ENCODE measurements around the gene PPP5C.

The PPP5C gene

GRCh38 chr19:46381756-46382345, 35.0 kb downstream of the PPP5C start:
- peak overlapping the region; percentile 33 for H3K27ac ChIP-seq
- TF ChIP-seq, protein P1, sequence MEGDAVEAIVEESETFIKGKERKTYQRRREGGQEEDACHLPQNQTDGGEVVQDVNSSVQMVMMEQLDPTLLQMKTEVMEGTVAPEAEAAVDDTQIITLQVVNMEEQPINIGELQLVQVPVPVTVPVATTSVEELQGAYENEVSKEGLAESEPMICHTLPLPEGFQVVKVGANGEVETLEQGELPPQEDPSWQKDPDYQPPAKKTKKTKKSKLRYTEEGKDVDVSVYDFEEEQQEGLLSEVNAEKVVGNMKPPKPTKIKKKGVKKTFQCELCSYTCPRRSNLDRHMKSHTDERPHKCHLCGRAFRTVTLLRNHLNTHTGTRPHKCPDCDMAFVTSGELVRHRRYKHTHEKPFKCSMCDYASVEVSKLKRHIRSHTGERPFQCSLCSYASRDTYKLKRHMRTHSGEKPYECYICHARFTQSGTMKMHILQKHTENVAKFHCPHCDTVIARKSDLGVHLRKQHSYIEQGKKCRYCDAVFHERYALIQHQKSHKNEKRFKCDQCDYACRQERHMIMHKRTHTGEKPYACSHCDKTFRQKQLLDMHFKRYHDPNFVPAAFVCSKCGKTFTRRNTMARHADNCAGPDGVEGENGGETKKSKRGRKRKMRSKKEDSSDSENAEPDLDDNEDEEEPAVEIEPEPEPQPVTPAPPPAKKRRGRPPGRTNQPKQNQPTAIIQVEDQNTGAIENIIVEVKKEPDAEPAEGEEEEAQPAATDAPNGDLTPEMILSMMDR (conservative IDR thresholded peaks at IDR 0.05; ENCODE audit: low read depth) = no peak
- ChIA-PET POLR2A (ENCODE audit: low non-redundant PET) (no interaction called here), CTCF (interaction anchor here (0.7 kb wide), 1 partner anchor 455 kb away, joined by 3 read pairs; no protein-coding TSS in a partner anchor)
- no peak for DNase-seq (ENCODE audit: low spot score)

DNA sequence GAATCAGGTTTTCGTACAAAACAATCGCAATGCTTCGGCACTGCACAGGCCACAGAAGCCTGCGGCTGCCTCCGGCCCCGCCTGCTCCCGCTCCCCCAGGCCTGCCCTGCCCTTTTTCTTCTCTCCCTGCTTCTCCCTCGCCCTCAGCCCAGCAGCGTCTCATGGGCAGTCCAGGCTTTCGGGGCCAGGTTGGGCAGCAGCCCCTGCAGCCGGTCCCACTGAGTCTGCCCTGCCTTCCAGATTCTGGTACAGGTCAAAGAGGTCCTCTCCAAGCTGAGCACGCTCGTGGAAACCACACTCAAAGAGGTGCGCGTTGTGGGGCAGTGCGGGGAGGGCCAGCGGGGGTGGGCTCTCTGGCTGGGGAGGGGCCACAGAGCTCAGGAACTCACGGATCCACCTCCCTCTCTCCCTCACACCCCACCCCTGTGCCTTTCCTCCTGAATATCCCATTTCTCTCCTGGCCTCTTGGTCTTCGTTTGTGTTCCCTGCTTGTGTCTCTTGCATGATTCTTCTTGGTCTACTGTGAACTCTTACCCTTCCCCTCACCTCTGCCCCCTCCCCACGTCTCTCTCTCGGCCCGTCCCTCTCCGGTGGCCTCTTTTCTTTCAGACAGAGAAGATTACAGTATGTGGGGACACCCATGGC, 36.4 kb downstream of the PPP5C start:
- CTCF ChIA-PET = no interaction called here
- no peak for DNase-seq (ENCODE audit: low spot score)
- POLR2A ChIA-PET (ENCODE audit: low non-redundant PET) = no interaction called here
- TF ChIP-seq, protein P1 (conservative IDR thresholded peaks at IDR 0.05; ENCODE audit: low read depth) = no peak
- peak overlapping the region; percentile 15; the same call in 1 of the 2 replicates for H3K27ac ChIP-seq

GRCh38 chr19:46383846-46384245, 37.0 kb downstream of the PPP5C start:
- ChIA-PET POLR2A (ENCODE audit: low non-redundant PET) (no interaction called here), CTCF (interaction anchor here (0.6 kb wide), 1 partner anchor 102 kb away, joined by 3 read pairs; no protein-coding TSS in a partner anchor)
- TF ChIP-seq, protein P1 (conservative IDR thresholded peaks at IDR 0.05; ENCODE audit: low read depth) = no peak
- H3K27ac ChIP-seq = peak overlapping the region; percentile 15; the same call in 1 of the 2 replicates
- no peak for DNase-seq (ENCODE audit: low spot score)

DNA sequence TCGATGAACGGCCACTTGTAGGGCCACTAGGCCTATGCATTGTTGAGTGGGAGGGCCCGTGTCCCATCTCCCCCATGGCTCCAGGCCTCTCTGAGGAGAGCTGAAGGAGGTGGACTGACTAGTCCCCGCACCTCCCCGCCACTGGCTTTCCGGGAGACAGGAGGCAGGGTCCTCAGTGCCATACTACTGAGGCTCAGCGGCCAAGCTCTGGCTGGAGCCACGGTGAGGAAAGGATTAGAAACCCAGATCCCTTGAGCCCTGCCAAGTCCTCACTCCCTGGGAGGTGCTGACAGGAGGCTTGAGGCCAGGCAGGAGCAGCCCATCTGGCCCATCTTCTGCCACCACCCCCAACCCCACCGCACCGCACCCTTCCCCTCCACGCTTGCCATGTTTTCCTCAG, 37.5 kb downstream of the PPP5C start:
- TF ChIP-seq, protein P1 (conservative IDR thresholded peaks at IDR 0.05; ENCODE audit: low read depth) = no peak
- no peak for DNase-seq (ENCODE audit: low spot score)
- ChIA-PET POLR2A (ENCODE audit: low non-redundant PET) (interaction anchor here (0.7 kb wide), 1 partner anchor 106 kb away, joined by 3 read pairs; no protein-coding TSS in a partner anchor), CTCF (interaction anchor here (0.6 kb wide), 2 partner anchors 102 to 202 kb away, joined by 3 to 4 read pairs; no protein-coding TSS in a partner anchor)
- H3K27ac ChIP-seq = peak overlapping the region; percentile 15; the same call in 1 of the 2 replicates

DNA sequence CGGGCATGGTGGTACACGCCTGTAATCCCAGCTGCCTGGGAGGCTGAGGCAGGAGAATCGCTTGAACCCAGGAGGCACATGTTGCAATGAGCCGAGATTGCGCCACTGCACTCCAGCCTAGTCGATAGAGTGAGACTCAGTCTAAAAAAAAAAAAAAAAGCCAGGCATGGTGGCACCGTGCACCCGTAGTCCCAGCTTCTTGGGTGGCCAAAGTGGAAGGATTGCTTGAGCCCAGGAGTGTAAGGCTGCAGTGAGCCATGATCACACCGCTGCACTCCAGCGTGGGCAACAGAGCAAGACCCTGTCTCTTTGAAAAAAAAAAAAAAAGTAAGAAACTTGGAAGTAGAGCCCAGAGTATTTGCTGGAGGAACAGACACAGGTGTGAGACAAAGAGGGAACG, 38.7 kb downstream of the PPP5C start:
- ChIA-PET CTCF (no interaction called here), POLR2A (ENCODE audit: low non-redundant PET) (no interaction called here)
- peak overlapping the region; percentile 15 for H3K27ac ChIP-seq
- DNase-seq (ENCODE audit: low spot score) = no peak
- TF ChIP-seq, protein P1 (conservative IDR thresholded peaks at IDR 0.05; ENCODE audit: low read depth) = no peak

GRCh38 chr19:46386151-46386550, 39.3 kb downstream of the PPP5C start:
- POLR2A ChIA-PET (ENCODE audit: low non-redundant PET) = no interaction called here
- peak overlapping the region; percentile 15; the same call in 1 of the 2 replicates for H3K27ac ChIP-seq
- CTCF ChIA-PET = no interaction called here

More at GRCh38 chr19:46386151-46386550, 39.3 kb downstream of the PPP5C start:
- TF ChIP-seq, protein P1 (conservative IDR thresholded peaks at IDR 0.05; ENCODE audit: low read depth) = no peak
- no peak for DNase-seq (ENCODE audit: low spot score)
